Transverse colon (tissue), 4 donors: ENCODE data around the gene MRPL1.

Source experiments
- CTCF ChIP-seq, 5 experiments: fragments of 200-600 bp in 3 of 5; fragments of 450-650 bp in 2 of 5; sonication (generic) in 3 of 5; IDR thresholded peaks; 1 replicate in 2 of 5; 2 replicates in 3 of 5; pipeline ENCODE4 v1.5.1; 2016 to 2017; ENCODE audit warnings: antibody characterized with exemption in 5 of 5, inconsistent platforms in 3 of 5, mild to moderate bottlenecking in 2 of 5, moderate library complexity in 1 of 5
- EP300 ChIP-seq: sonication (generic); formaldehyde crosslinking; IDR thresholded peaks from one replicate; pipeline ENCODE4 v1.6.1; 2017; ENCODE audit warnings: antibody characterized with exemption, low read depth
- POLR2A ChIP-seq: fragments of 450-650 bp; IDR thresholded peaks from one replicate; pipeline ENCODE4 v1.6.1; 2016; ENCODE audit warnings: antibody characterized with exemption, mild to moderate bottlenecking, moderate library complexity
- POLR2AphosphoS5 ChIP-seq, 3 donors: sonication (generic); formaldehyde crosslinking; IDR thresholded peaks; one replicate each; pipeline ENCODE4 v1.6.1; 2016; ENCODE audit warnings: antibody characterized with exemption in 3 of 3

GRCh38 chr4:77820649-77821561, 41.7 kb upstream of the MRPL1 start:
- TF ChIP-seq CTCF (IDR thresholded peaks at IDR 0.05) = peak in 1 of 5 experiments; percentile 18
- TF ChIP-seq POLR2A = no peak
- no peak for TF ChIP-seq EP300
- TF ChIP-seq POLR2AphosphoS5 (IDR thresholded peaks at IDR 0.05) = no peak
